Hepatocyte (in vitro differentiated cells): ENCODE results near the gene ITGA11.

ENCODE experiments used
- EZH2 ChIP-seq: fragments of 200-600 bp; sonication (generic); IDR thresholded peaks from 2 replicates; pipeline ENCODE4 v1.6.1; 2016; ENCODE audit warnings: antibody characterized with exemption, mild to moderate bottlenecking, borderline replicate concordance
- TF ChIP-seq, protein P1 (sequence below): fragments of 200-600 bp; sonication (generic); IDR thresholded peaks from 2 replicates; pipeline ENCODE4 v1.5.1; 2016; ENCODE audit warnings: antibody characterized with exemption, mild to moderate bottlenecking; ENCODE audit not compliant: poor library complexity

DNA sequence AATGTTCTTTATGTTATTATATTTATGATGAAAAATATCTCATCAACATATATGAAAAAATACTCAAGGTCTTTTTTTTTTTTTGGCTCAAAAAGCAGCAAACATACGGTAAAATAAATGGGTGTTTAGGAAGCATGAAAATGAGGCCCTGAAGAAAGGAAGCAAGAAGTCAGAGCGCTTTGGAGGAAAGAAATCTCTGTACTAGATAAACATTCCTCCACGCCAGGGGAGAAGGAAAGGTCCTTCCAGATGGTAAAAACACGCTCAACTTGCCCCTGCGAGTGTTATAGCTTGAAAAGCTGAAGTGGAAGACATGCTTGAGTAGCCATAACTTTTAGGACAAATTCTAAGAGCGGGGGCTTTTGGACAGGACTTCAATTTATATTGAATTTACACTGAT lies 101.5 kb downstream of the ITGA11 start:
- TF ChIP-seq, protein P1, sequence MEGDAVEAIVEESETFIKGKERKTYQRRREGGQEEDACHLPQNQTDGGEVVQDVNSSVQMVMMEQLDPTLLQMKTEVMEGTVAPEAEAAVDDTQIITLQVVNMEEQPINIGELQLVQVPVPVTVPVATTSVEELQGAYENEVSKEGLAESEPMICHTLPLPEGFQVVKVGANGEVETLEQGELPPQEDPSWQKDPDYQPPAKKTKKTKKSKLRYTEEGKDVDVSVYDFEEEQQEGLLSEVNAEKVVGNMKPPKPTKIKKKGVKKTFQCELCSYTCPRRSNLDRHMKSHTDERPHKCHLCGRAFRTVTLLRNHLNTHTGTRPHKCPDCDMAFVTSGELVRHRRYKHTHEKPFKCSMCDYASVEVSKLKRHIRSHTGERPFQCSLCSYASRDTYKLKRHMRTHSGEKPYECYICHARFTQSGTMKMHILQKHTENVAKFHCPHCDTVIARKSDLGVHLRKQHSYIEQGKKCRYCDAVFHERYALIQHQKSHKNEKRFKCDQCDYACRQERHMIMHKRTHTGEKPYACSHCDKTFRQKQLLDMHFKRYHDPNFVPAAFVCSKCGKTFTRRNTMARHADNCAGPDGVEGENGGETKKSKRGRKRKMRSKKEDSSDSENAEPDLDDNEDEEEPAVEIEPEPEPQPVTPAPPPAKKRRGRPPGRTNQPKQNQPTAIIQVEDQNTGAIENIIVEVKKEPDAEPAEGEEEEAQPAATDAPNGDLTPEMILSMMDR, result no peak
- TF ChIP-seq EZH2, result no peak
